ENCODE data around the gene CELA3A.
"Not testable (repeated sequence)": the region's sequence is repeated elsewhere in the genome, so short reads cannot be mapped to it uniquely, and the experiment has no call there.

The CELA3A gene

GRCh38 chr1:22001409-22001808, at the start of gene CELA3A:
CELA3A (plus strand) TSS chr1:22001657; CDS start chr1:22001675, 18 bp downstream.
- DNase-seq (no peak), ATAC-seq (no peak)

- ATAC-seq (no peak), DNase-seq (no peak)
Measured at GRCh38 chr1:21952786-21953520, 48.5 kb upstream of the CELA3A start.

- DNase-seq, result no peak
- ATAC-seq, result no peak
Measured at GRCh38 chr1:21955058-21955457, 46.4 kb upstream of the CELA3A start.

- ATAC-seq (no peak), DNase-seq (no peak)
Measured at GRCh38 chr1:21955501-21956281, 45.8 kb upstream of the CELA3A start.

- peak; percentile 51 for DNase-seq
- ATAC-seq, result peak; percentile 96
Measured at GRCh38 chr1:21956720-21957552, 44.5 kb upstream of the CELA3A start.

- DNase-seq (no peak), ATAC-seq (no peak)
Measured at GRCh38 chr1:21961337-21961736, 40.1 kb upstream of the CELA3A start.

GRCh38 chr1:21961799-21962198, 39.7 kb upstream of the CELA3A start:
- no peak for ATAC-seq
- DNase-seq, result no peak

GRCh38 chr1:21963477-21964217, 37.8 kb upstream of the CELA3A start:
- ATAC-seq (peak; percentile 80), DNase-seq (peak; percentile 85)

- DNase-seq, result no peak
- no peak for ATAC-seq
Measured at GRCh38 chr1:21966247-21967000, 35.0 kb upstream of the CELA3A start.

GRCh38 chr1:21967216-21967615, 34.2 kb upstream of the CELA3A start:
- not testable (repeated sequence) for DNase-seq, ATAC-seq

- not testable (repeated sequence) for DNase-seq, ATAC-seq
Measured at GRCh38 chr1:21969066-21969465, 32.4 kb upstream of the CELA3A start.

- DNase-seq, ATAC-seq: not testable (repeated sequence)
Measured at GRCh38 chr1:21970523-21970922, 30.9 kb upstream of the CELA3A start.

- not testable (repeated sequence) for DNase-seq, ATAC-seq
Measured at GRCh38 chr1:21972973-21973441, 28.4 kb upstream of the CELA3A start.

GRCh38 chr1:21973948-21974347, 27.5 kb upstream of the CELA3A start:
- ATAC-seq, DNase-seq: not testable (repeated sequence)

GRCh38 chr1:21974699-21975098, 26.8 kb upstream of the CELA3A start:
- not testable (repeated sequence) for ATAC-seq, DNase-seq

GRCh38 chr1:21975296-21975695, 26.2 kb upstream of the CELA3A start:
- ATAC-seq, DNase-seq: not testable (repeated sequence)

GRCh38 chr1:21976703-21977239, 24.7 kb upstream of the CELA3A start, which contains the start of gene CELA3B:
CELA3B (plus strand) TSS chr1:21977022; CDS start chr1:21977040, 18 bp downstream.
- ATAC-seq, DNase-seq: not testable (repeated sequence)

- DNase-seq, ATAC-seq: not testable (repeated sequence)
Measured at GRCh38 chr1:21978209-21978608, 23.2 kb upstream of the CELA3A start.

GRCh38 chr1:21980515-21981220, 20.8 kb upstream of the CELA3A start:
- DNase-seq, result peak; percentile 15
- peak; percentile 65 for ATAC-seq
